Testis (tissue), 2 donors: ENCODE data around the gene STRIP1.

ENCODE experiments used
- CTCF ChIP-seq, 3 experiments: fragments of 450-650 bp in 2 of 3; fragments of 200-600 bp in 1 of 3; sonication (generic) in 1 of 3; IDR thresholded peaks; one replicate each; pipeline ENCODE4 v1.5.1; 2016 to 2019; ENCODE audit warnings: antibody characterized with exemption in 3 of 3, mild to moderate bottlenecking in 2 of 3, moderate library complexity in 1 of 3
- POLR2A ChIP-seq: fragments of 450-650 bp; IDR thresholded peaks from one replicate; pipeline ENCODE4 v1.6.1; 2017; ENCODE audit warnings: antibody characterized with exemption, mild to moderate bottlenecking, moderate library complexity

DNA sequence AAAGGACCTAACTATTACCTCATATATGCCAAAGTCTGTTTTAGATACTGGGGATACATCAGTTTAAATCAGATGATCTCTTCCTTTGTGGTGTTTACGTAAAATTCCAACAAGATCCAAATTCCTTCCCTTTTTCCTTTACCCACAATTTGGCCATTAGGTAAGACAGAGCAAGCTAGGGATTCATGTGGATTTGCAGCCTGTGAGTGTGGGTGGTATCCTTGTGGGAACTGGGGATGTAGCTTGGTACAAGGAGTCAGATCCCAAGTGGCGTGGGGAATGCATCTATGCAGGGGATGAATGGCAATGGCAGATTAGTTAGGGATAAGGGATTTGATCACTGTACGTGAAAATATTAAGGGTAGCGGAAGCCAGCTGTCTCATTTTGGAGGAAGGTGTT lies 9.8 kb upstream of the STRIP1 start:
- TF ChIP-seq POLR2A, result no peak
- no peak for TF ChIP-seq CTCF (IDR thresholded peaks at IDR 0.05)
